Colonic mucosa (tissue), 4 donors: ENCODE results near the gene TMEM132C. TPM values are rescaled to one million over a fixed set of nuclear protein-coding genes. Genes with fewer than 3 reads are reported as not detected.

Source experiments
- DNase-seq: peaks from one replicate; pipeline ENCODE4 v3.0.0-alpha.2; 2020
- H3K27ac ChIP-seq: fragments of 200-600 bp; one replicate; pipeline ENCODE4 v1.8.0; 2021
- H3K27me3 ChIP-seq: fragments of 200-600 bp; one replicate; pipeline ENCODE4 v1.8.0; 2021
- H3K36me3 ChIP-seq: fragments of 200-600 bp; one replicate; pipeline ENCODE4 v1.8.0; 2021
- H3K4me1 ChIP-seq: fragments of 200-600 bp; one replicate; pipeline ENCODE4 v1.8.0; 2021; ENCODE audit warnings: mild to moderate bottlenecking
- H3K4me3 ChIP-seq: fragments of 200-600 bp; one replicate; pipeline ENCODE4 v1.8.0; 2021
- H3K9ac ChIP-seq, 2 donors: one replicate each; pipeline ENCODE4 v1.7.0; 2013; ENCODE audit warnings: control low read depth in 2 of 2, low read depth in 2 of 2, low read length in 2 of 2
- H3K9me3 ChIP-seq: fragments of 200-600 bp; one replicate; pipeline ENCODE4 v1.8.0; 2021
- intact Hi-C: fragments of 100-400 bp; cut with DNase I; formaldehyde crosslinking; loops from one replicate; pipeline ENCODE4 v1.14.1; 2022
- total RNA-seq, 2 donors: library from RNA; stranded (reverse); fragmentation: NEBNext Ultra II Directional in 1 of 2; extraction: Animal tissue kit (Norgen Biotek cat#: 25700) in 1 of 2; gene quantifications; one replicate each; pipeline ENCODE4 v1.2.1, GENCODE V29; 2021
- TF ChIP-seq, protein P1 (sequence below): fragments of 200-600 bp; IDR thresholded peaks from one replicate; pipeline ENCODE4 v1.8.0; 2022; ENCODE audit warnings: antibody characterized with exemption, mild to moderate bottlenecking
- donor health status: healthy.
- donor health status: DM: no; HTN: no; CAD: no.
- donor health status: DM: no; HTN: no; CAD: no.

Gene TMEM132C
- total RNA-seq, 2 donors from 2014 or later = 0.25 to 0.42 TPM

DNA sequence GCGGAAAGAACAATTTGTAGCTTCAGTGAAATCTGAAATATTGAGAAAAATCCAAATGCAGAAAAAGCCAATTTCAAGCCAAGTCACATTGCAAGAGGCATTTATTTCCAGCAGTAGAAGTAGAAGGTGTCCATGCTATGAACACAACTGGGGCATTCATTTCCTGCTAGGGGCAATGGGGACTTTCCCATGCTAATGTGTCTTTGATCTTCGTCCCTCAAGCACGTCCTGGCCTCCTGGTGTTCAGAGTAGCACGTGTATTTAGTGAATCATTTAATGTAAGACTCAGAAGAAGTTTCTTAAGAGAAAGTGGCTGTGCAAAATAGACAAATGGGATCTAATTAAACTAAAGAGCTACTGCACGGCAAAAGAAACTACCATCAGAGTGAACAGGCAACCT lies 267.9 kb downstream of the TMEM132C start:
- Histone ChIP-seq H3K27ac (no peak overlapping the region), H3K4me1 (no peaks in the 10 kb centered on the region), H3K4me3 (no peak overlapping the region), H3K36me3 (no peaks in the 10 kb centered on the region), H3K9ac (no peak overlapping the region), H3K9me3 (no peaks in the 10 kb centered on the region), H3K27me3 (no peaks in the 10 kb centered on the region)
- intact Hi-C loops = no loop called here
- DNase-seq = no peak
- TF ChIP-seq, protein P1, sequence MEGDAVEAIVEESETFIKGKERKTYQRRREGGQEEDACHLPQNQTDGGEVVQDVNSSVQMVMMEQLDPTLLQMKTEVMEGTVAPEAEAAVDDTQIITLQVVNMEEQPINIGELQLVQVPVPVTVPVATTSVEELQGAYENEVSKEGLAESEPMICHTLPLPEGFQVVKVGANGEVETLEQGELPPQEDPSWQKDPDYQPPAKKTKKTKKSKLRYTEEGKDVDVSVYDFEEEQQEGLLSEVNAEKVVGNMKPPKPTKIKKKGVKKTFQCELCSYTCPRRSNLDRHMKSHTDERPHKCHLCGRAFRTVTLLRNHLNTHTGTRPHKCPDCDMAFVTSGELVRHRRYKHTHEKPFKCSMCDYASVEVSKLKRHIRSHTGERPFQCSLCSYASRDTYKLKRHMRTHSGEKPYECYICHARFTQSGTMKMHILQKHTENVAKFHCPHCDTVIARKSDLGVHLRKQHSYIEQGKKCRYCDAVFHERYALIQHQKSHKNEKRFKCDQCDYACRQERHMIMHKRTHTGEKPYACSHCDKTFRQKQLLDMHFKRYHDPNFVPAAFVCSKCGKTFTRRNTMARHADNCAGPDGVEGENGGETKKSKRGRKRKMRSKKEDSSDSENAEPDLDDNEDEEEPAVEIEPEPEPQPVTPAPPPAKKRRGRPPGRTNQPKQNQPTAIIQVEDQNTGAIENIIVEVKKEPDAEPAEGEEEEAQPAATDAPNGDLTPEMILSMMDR = no peak

DNA sequence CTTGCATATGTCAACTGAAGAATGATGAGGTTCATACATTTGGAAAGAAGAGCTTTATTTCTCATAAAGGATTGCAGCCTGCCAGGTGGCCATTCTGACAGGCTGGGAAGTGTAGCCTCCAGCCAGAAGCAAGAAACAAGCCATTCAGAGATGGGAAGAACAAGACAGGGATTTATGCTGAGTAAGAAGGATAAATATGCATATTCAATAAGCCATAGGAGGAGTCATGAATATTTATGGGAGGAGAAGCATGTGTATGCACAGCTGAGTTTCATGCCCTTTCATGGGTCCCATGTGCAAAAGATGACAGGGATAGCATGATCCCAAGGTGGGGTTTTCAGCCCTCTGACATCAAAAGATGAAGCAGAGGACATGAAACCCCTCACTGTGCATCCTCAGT lies 269.8 kb downstream of the TMEM132C start:
- no peaks in the 10 kb centered on the region for H3K36me3 ChIP-seq
- H3K9ac ChIP-seq = no peak overlapping the region
- no peaks in the 10 kb centered on the region for H3K27me3 ChIP-seq
- H3K9me3 ChIP-seq = no peaks in the 10 kb centered on the region
- H3K4me3 ChIP-seq = no peak overlapping the region
- H3K27ac ChIP-seq = no peak overlapping the region
- TF ChIP-seq, protein P1 = no peak
- H3K4me1 ChIP-seq = no peaks in the 10 kb centered on the region
- DNase-seq = no peak
- intact Hi-C loops = no loop called here

DNA sequence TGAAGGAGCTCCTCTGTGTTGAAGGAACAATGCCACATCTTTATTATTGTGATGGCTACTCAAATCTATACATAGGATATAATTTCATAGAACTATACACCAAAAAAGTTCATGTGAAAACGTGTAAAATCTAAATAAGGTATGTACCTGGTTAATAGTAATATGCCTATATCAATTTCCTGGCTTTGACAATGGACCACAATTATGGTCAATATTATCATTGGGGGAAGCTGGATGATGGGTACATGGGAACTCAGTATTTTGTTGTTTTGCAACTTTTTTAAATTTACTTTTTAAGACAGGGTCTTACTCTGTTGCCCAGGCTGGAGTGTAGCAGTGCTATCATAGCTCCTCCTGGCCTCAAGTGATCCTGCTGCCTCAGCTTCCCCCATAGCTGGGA lies 270.7 kb downstream of the TMEM132C start:
- H3K27ac ChIP-seq = no peak overlapping the region
- intact Hi-C loops = no loop called here
- TF ChIP-seq, protein P1 = no peak

DNA sequence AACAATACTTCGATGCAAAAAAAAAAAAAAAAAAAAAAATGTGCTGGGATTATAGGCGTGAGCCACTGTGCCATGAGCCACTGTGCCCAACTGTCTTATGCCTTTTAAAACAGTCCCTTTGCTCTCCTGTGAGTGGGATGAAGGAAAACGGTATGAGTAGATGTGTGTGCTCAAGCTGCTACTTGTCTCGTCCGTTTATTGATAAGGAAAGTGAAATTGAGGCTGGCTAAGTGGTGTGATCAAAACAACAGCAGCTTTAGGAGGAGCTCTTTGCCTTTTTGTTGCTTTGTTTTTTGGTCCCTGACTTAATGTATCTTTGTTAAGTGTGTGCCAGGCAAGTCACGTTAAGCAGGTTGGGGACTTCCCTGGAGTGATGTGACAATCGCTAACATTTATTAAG lies 275.9 kb downstream of the TMEM132C start:
- Histone ChIP-seq H3K9me3 (no peaks in the 10 kb centered on the region), H3K4me3 (no peak overlapping the region), H3K27me3 (no peaks in the 10 kb centered on the region), H3K9ac (no peak overlapping the region), H3K27ac (no peak overlapping the region), H3K4me1 (no peaks in the 10 kb centered on the region), H3K36me3 (no peaks in the 10 kb centered on the region)
- intact Hi-C loops = no loop called here
- no peak for DNase-seq
- TF ChIP-seq, protein P1 = no peak

More for the DNA sequence above, 270.7 kb downstream of the TMEM132C start:
- Histone ChIP-seq H3K27me3 (no peaks in the 10 kb centered on the region), H3K4me1 (no peaks in the 10 kb centered on the region), H3K9me3 (no peaks in the 10 kb centered on the region), H3K36me3 (no peaks in the 10 kb centered on the region), H3K9ac (no peak overlapping the region), H3K4me3 (no peak overlapping the region)
- no peak for DNase-seq

DNA sequence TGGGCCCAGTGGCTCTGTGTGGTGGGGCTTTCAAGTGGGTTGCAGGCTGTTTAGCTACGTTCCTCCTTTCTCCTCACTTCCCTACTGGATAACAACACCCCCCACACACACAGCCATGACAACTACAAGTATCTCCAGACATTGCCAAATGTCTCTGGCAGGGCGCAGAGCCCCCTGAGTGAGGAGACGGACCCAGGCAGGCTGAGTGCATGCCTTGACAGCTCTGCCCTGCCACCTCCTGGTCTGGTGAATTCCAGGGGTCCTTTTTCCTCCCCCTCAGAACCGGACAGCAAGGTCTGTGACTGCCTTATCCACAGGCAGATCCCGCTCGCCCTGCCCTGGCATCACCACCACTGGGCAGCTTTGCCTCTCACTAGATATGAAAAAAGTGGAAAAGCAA lies 276.5 kb downstream of the TMEM132C start:
- Histone ChIP-seq H3K27ac (no peak overlapping the region), H3K36me3 (no peaks in the 10 kb centered on the region), H3K9ac (no peak overlapping the region), H3K9me3 (no peaks in the 10 kb centered on the region), H3K4me1 (no peaks in the 10 kb centered on the region), H3K4me3 (no peak overlapping the region), H3K27me3 (no peaks in the 10 kb centered on the region)
- TF ChIP-seq, protein P1 = no peak
- intact Hi-C loops = no loop called here
- DNase-seq = no peak

DNA sequence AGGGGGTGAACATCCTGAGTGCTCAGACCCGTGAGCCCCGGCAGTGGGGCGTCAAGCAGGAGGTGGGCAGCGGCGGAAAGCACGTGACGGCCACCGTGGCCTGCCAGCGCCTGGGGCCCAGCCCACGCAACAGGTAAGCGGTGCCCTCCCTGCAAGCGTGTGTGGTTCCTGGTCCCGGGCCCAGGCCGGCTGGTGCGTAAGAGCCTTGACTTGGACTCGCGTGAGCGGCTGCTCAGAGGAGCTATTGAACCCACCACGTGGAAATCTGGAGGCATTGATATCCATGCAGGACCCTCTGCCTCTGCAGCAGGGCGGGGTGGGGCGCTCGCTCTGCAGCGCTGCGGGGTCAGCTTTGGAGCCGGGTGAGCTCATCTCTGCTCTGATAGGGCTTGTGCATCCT lies 277.0 kb downstream of the TMEM132C start:
- TF ChIP-seq, protein P1 = no peak
- intact Hi-C loops = no loop called here
- Histone ChIP-seq H3K9me3 (no peaks in the 10 kb centered on the region), H3K9ac (no peak overlapping the region), H3K27me3 (no peaks in the 10 kb centered on the region), H3K4me3 (no peak overlapping the region), H3K4me1 (no peaks in the 10 kb centered on the region), H3K36me3 (no peaks in the 10 kb centered on the region), H3K27ac (no peak overlapping the region)
- DNase-seq = no peak
